HG03064 (cell line): ENCODE data around the gene MNAT1.

ENCODE experiments used
- ATAC-seq: cut with Tn5 transposase; IDR thresholded peaks from one replicate; pipeline ENCODE4 v1.9.1; 2021; ENCODE audit warnings: low read depth; ENCODE audit not compliant: unreplicated experiment

Gene MNAT1

DNA sequence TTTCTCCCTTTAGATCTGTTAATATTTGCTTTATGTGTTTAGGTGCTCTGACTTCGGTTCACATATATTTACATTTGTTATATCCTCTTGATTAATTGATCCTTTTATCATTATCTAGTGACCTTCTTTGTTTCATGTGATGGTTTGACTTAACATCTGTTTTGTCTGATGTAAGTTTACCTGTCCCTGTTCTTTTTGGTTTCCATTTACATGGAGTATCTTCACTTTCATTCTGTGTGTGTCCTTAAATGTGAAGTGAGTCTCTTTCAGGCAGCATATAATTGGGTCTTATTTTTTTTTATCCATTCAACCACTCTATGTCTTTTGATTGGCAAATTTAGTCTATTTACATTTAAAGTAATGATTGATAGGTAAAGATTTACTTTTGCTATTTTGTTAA, 222.1 kb downstream of the MNAT1 start:
- no peak for ATAC-seq

DNA sequence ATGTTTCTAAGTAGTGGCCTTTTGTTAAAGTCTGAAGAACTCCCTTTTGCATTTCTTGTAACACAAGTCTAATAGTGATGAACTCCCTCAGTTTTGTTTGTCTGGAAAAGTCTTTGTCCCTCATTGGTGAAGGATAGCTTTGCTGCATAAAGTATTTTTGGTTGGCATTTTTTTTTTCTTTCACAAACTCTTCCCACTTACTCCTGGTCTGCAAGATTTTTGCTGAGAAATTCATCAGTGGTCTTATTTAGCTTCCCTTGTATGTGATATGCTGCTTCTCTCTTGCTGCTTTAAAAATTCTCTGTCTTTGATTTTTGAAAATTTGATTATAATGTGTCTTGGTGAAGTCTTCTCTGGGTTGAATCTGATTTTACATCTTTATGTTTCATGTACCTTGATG, 223.6 kb downstream of the MNAT1 start:
- ATAC-seq, result no peak

DNA sequence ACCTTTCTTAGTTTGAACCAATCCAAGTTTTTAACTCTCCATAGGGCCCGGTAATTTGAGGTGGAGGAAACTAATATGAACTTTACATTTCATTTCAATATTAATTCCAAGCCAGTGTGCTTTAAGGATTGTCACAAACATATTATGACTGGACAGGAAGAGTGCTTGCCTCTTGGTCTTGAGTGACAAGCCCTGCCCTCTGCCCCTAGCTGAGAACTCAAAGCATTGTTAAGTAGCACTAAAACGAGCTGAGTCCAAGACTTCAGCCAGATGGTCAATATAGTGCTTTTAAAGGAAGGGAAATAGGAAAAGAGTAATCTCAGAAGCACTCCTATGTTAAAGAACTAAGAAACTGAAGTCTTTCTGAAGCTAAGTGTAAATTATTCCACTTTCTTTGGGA, 229.2 kb downstream of the MNAT1 start:
- no peak for ATAC-seq

DNA sequence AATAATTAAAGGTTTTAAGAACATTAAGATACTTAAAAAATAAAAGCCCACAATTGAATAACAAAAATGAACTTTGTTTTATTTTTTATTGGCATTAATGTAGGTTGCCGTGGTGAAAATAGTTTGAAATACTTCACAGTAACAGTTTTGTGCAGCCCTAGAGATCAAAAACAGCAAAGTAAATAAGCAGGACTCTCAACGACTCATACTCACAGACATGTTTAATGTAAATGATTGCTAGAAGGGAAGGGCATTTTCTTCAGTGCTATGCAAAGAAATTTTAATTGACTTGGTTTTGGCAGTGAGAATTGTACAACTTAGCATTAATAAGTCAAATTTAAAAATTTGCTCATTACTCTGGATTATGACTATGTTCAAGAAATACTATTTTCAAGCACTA, 230.3 kb downstream of the MNAT1 start:
- no peak for ATAC-seq

DNA sequence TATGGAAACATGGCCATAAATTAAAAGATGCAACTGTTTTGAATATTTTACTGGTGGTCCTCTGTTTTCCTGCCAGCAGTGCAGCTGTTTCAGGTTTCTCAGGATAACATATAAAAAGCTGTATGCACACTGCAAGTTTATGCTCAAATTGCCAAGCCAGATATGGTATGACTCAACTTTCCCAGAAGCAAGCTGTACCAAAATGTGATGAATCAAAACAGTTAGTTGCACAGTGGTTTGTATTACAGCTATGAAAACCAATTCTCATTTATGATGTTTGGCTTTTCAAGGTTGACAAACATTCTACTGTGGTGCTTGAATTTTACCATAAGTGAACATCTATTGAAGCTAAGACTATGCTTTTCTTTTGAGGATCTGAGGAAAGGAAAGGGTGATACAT, 230.8 kb downstream of the MNAT1 start:
- no peak for ATAC-seq

DNA sequence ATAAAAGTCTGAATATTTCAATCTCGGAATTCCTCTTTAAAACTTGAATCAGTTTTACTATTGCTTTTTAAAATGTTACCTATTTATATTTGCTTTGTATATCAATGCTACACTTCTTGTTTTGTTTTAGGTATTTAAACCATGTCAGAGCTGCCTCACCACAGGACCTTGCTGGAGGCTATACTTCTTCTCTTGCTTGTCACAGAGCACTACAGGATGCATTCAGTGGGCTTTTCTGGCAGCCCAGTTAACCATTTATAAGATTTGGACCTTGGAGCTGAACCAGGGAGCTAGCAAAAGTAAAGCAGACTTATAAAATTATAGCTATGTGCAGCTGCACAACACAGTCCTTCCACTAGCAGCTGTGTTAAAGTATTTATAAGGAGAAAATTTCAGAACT, 233.5 kb downstream of the MNAT1 start:
- no peak for ATAC-seq

DNA sequence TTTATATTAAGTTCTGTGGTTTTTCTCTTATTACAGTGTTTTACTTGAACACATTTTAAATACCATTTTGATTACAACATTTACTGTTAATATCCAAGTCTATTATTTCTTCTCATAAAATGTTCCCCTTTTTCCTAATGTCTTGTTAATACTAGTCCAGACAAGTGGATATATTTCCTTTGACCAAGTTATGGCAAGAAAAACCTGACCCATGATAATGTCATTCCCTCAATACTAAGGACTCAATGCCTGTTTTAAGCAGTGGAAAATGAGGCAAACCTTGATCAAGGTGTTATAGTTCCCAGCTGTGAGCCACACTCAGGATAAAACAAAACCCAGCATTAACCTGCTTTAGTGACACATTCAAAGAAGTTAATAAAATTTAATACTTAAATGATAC, 234.1 kb downstream of the MNAT1 start:
- no peak for ATAC-seq

DNA sequence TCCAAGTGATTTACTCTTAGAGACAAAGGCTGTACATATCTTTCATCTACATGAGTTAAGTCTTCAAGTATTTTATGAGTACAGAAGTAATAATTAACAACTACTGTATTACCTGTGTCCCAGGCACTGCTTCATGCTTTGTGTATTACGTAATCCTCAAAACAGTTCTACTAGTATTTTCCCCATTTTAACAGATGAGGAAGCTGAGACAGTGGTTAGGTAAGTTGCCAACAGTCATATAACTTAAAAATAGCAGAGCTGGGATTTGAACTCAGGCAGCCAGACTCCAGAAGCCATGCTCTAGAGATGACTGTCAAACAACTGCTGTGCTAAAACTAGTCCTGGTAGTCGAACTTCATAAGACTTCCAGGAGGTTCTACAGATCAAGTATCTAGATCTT, 235.6 kb downstream of the MNAT1 start:
- ATAC-seq, result no peak

DNA sequence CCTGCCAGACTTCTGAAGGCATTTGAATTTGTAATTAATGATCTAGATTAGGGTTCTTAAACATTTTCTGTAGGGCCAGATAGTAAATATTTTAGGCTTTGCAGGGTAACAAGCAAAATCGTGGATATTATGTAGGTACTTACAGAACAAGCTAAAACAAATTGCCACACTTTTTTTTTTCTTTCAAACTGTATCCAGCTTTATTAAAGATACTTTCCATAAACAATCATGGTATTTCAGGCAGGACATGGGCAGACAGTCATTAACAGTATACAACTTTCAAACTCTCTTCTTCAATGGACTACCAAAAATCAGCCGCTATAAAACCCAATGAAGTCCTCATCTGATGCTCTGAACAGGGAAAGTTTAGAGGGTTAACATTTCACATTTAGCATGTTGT, 236.7 kb downstream of the MNAT1 start:
- no peak for ATAC-seq

DNA sequence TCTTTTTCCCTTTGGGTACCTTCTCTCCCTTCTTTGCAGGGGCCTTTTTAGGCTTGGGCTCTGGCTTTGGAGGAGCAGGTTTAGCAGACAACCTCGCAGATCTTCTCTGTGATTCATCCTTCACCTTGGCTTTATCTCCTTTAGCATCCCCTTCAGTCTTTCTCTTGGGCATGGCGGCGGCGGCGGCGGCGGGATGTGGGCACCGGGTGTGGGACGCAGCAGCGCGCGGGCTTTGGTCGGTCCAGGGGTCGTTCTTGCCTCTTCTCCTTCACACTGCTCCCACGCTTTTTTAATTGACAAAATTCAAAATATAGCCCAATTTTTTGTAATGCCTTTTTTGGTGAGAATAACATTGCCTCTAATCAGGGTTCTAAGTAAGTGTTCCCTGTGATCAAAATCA, 237.7 kb downstream of the MNAT1 start:
- ATAC-seq, result no peak

DNA sequence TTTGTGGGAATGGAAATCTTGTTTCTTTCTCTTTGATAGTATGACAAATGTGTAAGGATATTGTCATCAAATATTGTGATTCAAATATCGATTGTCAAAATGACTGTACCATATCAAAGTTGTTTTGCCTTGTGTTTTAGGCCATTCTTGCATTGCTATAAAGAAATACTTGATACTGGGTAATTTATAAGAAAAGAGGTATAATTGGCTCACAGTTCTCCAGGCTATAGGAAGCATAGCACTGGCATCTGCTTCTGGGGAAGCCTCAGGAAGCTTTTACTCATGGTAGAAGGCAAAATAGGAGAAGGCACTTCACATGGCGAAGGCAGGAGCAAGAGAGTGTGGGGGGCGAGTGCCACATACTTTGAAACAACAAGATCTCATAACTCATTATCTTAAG, 238.5 kb downstream of the MNAT1 start:
- ATAC-seq, result no peak

DNA sequence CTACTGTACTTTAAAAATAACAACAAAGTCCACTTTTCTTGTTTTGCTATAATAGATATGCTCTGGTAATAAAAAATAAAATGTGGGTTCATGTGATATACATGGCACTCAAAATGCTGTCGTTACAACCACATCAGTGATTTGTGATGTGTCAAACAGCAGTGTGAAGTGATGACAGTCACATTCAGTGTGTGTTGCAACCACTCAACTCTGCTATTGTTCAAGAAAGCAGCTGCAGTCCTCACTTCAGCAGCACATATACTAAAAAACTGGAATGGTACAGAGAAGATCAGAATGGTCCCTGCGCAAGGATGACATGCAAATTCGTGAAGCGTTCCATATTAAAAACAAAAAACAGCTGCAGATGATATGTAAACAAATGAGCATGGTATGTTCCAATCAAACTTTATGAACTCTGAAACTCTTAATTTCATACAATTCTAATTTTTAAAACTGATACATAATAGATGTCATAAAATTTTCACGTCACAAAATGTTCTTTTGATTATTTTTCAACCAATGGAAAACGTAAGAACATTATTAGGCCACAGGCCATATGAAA, 239.6 kb downstream of the MNAT1 start:
- ATAC-seq, result no peak

DNA sequence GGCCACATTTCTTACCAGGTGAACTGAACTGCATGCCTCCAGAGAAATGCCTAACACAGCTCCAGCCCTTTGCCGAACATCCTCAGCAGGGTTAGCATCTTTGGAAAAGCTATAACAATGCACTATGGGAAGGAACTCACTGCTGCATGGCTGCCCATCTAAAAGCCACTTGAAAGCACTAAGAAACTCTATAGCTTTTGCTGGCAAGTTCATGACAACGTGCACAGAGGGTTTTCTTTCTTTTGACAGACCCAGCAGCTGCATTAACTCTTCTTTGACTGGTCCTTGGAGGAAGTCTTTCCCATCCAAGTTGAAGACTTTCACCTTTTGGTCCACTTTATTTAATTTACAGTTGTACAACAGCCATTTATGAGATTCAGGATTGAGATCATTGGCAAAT, 241.0 kb downstream of the MNAT1 start:
- no peak for ATAC-seq

DNA sequence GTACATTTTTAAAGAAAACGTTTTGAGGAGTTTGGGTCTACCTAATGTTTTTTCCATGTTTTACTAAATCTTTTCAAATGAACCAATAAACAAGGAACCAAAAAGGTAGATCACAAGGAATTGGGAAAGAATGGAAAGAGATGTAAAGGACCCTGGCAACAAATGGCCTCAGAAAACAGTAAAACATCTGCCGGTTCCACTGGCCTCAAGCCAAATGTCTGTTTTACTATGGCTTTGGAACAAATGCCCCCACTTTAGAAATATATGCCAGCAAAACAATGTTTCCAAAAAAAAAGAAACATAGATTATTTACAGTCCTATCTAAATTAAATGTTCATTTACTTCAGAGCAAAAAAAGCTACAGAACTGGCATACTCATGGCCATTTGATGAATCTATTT, 243.3 kb downstream of the MNAT1 start:
- ATAC-seq, result no peak

DNA sequence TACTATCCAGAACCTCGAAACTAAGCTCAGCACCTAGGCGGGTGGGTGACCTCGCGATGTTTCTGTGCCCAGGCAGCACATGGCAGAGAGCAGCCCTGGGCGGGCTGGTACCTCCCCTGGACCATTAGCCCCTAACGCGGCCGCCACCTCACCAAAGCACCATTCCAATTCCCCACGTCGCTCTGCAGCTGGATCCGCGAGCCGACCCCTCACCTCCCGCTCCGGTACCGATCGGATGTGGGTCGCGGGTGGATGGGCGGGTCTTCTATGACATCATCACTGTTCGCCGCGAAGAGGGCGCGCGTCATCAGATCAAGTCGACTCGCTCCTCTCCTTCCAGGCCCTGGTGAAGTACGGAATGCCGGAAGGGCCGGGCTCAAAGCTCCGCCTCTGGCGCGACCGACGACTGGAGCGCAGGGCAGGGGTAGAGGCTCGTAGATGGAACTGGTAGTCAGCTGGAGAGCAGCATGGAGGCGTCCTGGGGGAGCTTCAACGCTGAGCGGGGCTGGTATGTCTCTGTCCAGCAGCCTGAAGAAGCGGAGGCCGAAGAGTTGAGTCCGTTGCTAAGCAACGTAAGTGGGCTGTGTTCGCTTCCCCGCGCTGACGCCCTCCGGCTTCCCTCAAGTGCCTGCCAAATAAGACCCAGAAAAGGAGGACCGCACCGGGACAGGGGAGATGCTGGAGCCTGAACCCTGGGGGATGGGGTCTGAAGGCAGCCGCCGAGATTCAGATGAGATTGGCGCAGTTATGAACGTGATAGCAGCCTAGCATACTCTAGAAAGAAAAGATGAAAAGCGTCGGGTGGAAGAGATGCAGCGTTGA, 246.5 kb downstream of the MNAT1 start, which contains the start of the genes SLC38A6 and TRMT5:
Gene SLC38A6, plus strand, starts transcription at position 435 of the 822 bp plus-strand sequence. Its CDS starts 33 bp downstream, at position 468.
Gene TRMT5, minus strand, starts transcription at position 269 of the 822 bp plus-strand sequence. Its CDS starts 106 bp downstream, at position 163.
- ATAC-seq, result peak; percentile 80

DNA sequence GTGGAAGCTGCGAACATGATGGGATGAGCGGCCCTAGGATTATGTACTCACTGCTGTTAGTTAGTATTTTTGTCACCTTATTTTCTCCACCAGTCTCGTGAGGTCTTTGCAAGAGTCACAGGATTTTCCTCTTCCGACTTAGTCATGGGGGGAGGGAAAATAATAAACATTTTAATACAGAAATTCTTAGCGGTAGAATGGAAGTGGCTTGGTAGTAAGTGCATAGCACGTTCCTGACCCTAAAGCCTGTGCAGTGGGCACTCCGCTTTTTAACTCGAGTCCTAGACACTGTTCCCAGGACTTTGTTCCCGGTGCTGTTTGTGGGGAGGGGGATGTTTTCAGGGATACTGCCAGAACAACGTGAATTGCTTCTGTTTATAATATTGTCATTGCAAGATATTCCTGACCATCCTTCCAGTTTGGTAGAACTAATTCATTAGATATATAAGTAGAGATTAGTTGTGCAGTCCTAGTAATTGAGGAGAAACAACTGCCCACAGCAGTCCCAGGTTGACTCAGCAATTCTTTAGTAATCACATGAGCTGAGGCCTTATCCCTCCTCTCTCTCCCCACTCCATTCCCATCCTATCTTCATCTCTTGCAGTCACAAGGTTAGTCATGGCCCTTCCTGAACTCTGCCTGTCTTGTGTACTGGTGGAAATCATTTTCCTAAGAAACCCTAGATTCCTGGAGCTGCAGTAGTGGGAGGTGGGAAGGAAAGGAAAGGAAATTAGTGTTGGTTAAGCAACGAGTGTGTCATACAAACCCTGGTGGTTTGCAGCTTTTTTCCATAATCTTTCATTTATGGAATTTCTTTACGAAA, 247.3 kb downstream of the MNAT1 start:
- no peak for ATAC-seq

DNA sequence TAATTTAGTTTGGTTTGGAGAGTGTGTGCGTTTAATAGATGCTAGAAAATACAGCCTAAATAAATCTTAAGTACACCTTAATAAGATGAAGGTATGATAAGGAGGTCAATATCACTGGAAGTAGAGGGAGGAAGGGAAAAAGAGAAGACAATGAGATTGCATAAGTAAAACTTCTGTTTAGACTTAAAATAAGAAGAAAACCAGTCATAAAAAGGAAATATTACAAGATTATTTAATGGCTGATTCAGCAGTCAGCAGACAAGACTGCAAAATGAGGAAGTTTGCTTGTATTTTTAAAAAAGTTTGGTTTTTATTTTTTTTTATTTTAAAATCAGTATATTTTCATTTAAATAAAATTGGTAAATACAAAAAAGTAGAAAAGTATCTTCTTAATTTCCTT, 249.6 kb downstream of the MNAT1 start:
- no peak for ATAC-seq

DNA sequence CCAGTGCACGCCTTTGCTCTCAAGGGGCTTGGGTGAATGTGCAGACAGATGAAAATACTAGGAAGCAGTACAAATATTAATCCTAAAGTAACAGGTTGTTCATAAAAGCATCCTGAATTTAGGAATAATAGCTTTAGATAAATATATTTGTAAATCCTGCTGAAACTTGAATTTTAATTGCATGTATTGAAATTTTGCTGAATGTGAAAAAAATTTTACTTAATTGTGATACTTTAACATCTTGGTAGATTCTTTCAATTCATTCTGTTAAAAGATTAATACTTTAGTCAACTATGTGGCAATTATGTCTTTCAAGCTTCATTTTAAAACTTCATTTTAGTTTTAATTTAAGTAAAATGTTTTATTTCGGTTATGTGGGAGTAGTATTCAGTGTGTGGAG, 251.9 kb downstream of the MNAT1 start:
- no peak for ATAC-seq

DNA sequence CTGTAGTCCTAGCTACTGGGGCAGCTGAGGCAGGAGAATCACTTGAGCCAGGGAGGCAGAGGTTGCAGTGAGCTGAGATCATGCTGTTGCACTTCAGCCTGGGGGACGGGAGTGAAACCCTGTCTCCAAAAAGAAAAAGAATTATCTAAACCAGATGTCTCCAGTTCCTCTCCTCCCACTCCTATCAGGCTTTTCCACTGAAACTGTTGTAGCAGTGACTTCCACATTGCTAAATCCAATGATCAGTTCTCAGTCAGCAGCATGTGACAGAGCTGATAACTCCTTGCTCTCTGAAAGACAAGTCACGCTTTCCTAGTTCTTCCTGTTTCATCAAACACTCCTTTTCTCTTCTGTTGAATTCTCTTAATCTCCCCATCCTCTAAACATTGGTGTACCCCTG, 255.0 kb downstream of the MNAT1 start:
- ATAC-seq, result no peak

DNA sequence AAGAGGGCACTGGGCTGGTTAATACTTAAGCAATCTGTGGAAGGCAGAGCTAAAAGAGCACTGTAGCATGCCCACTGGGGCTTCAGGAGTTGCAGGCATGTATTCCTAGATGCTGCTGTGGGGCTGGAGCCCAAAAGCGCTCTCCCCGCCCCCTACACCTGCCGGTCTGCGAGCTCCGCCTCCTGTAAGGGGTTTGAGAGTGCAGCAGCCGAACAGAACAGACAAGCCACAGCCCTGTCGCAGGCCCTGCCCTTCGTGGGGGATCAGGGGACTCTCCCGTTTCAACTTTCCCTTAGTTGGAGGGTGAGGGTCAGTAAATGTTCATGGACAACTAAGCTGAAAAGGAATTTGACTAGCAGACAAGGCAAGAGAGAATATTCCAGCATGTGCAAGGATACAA, 264.1 kb downstream of the MNAT1 start:
- no peak for ATAC-seq

DNA sequence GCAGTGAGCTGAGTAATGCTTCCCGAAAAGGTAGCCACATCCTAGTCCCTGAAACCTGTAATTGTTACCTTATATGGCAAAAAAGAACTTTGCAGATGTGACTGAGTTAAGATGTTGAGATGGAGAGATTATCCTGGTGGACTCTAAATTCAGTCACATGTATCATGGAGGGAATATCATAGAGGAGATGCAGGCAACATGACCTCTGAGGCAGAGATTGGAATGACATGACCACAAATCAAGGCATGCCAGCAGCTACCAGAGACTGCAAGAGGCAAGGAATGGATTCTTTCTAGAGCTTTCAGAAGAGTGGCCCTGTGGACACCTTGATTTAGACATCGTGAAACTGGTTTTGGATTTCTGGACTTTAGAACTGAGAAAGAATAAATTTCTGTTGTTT, 265.0 kb downstream of the MNAT1 start:
- no peak for ATAC-seq
